K562 (cell line): ENCODE results near the gene TNIK. TPM values are rescaled to one million over a fixed set of nuclear protein-coding genes. Genes with fewer than 3 reads are reported as not detected.

Source experiments
- AFF1 ChIP-seq, 2 experiments: fragments of 450-650 bp; IDR thresholded peaks; 2 replicates each; pipeline ENCODE4 v1.6.1; 2018; ENCODE audit warnings: mild to moderate bottlenecking in 2 of 2, low read depth in 1 of 2; ENCODE audit not compliant: partially characterized antibody in 2 of 2
- ATF4 ChIP-seq: fragments of 450-650 bp; formaldehyde crosslinking; IDR thresholded peaks from 2 replicates; pipeline ENCODE4 v1.4.0; 2022; ENCODE audit warnings: mild to moderate bottlenecking, moderate library complexity
- CEBPG ChIP-seq, 3 experiments: fragments of 200-800 bp in 1 of 3; sonication (Bioruptor generic) in 1 of 3; sonication (generic) in 1 of 3; formaldehyde crosslinking in 1 of 3; IDR thresholded peaks in 2 of 3; conservative IDR thresholded peaks in 1 of 3; 2 replicates each; pipeline versions ENCODE4 v1.6.1 to v1.8.0; 2016 to 2022; ENCODE audit warnings: missing compliant biosample characterization in 2 of 3, missing genetic modification characterization in 2 of 3, mild to moderate bottlenecking in 1 of 3, missing genetic modification reagents in 1 of 3
- COPS2 ChIP-seq: fragments of 450-650 bp; conservative IDR thresholded peaks from 2 replicates; pipeline ENCODE4 v1.6.1; 2016; ENCODE audit warnings: mild to moderate bottlenecking, moderate library complexity
- DPF2 ChIP-seq: fragments of 450-650 bp; IDR thresholded peaks from 2 replicates; pipeline ENCODE4 v1.6.1; 2016
- HDAC3 ChIP-seq: fragments of 450-650 bp; IDR thresholded peaks from 2 replicates; pipeline ENCODE4 v1.6.1; 2018; ENCODE audit warnings: borderline replicate concordance, mild to moderate bottlenecking, moderate library complexity; ENCODE audit not compliant: partially characterized antibody
- HOXB6 ChIP-seq: fragments of 250-450 bp; sonication (Bioruptor Pico); IDR thresholded peaks from 2 replicates; pipeline ENCODE4 v1.5.1; 2022; ENCODE audit warnings: mild to moderate bottlenecking, borderline replicate concordance
- IFI16 ChIP-seq: fragments of 250-450 bp; sonication (Bioruptor Pico); IDR thresholded peaks from 2 replicates; pipeline ENCODE4 v2.1.2; 2022; ENCODE audit warnings: mild to moderate bottlenecking, inconsistent platforms
- L3MBTL2 ChIP-seq: fragments of 450-650 bp; IDR thresholded peaks from 2 replicates; pipeline ENCODE4 v1.6.1; 2016; ENCODE audit warnings: mild to moderate bottlenecking, moderate library complexity
- NKRF ChIP-seq: fragments of 450-650 bp; IDR thresholded peaks from 2 replicates; pipeline ENCODE4 v1.6.1; 2016; ENCODE audit warnings: borderline replicate concordance
- NR2C2 ChIP-seq, 2 experiments: fragments of 200-800 bp in 1 of 2; sonication (Bioruptor generic) in 1 of 2; sonication (generic) in 1 of 2; formaldehyde crosslinking in 1 of 2; IDR thresholded peaks; 2 replicates each; pipeline versions ENCODE4 v1.6.1 to v1.8.0; 2016 to 2022; ENCODE audit warnings: mild to moderate bottlenecking in 1 of 2, missing compliant biosample characterization in 1 of 2, missing genetic modification characterization in 1 of 2, missing genetic modification reagents in 1 of 2
- PHF20 ChIP-seq: fragments of 450-650 bp; IDR thresholded peaks from 2 replicates; pipeline ENCODE4 v1.6.1; 2018; ENCODE audit not compliant: partially characterized antibody
- POLR3G ChIP-seq: IDR thresholded peaks from 2 replicates; pipeline ENCODE4 v1.6.1; 2011; ENCODE audit not compliant: insufficient read length, insufficient replicate concordance; ENCODE audit errors: extremely low read depth
- RBM39 ChIP-seq: fragments of 200-400 bp; formaldehyde crosslinking; optimal IDR thresholded peaks from 2 replicates; pipeline ENCODE3; 2018; ENCODE audit warnings: low read depth, low read length
- SLC30A9 ChIP-seq: fragments of 250-450 bp; sonication (Bioruptor Pico); IDR thresholded peaks from 2 replicates; pipeline ENCODE4 v1.8.0; 2022; ENCODE audit warnings: mild to moderate bottlenecking, moderate library complexity
- SRF ChIP-seq, 2 experiments: fragments of 250-450, 450-650 bp in 1 of 2; sonication (Bioruptor Pico) in 1 of 2; sonication (generic) in 1 of 2; formaldehyde crosslinking; IDR thresholded peaks; 2 replicates each; pipeline versions ENCODE4 v1.5.0 to v1.5.1; 2020 to 2022; ENCODE audit warnings: mild to moderate bottlenecking in 1 of 2, missing genetic modification reagents in 1 of 2
- TEAD2 ChIP-seq: fragments of 450-650 bp; IDR thresholded peaks from 2 replicates; pipeline ENCODE4 v1.6.1; 2016; ENCODE audit warnings: missing genetic modification characterization, control low read depth, missing compliant biosample characterization
- ZNF311 ChIP-seq: fragments of 250-450 bp; sonication (Bioruptor Pico); IDR thresholded peaks from 2 replicates; pipeline ENCODE4 v1.4.0; 2020; ENCODE audit warnings: mild to moderate bottlenecking, moderate library complexity
- ZNF785 ChIP-seq: fragments of 250-450 bp; sonication (Bioruptor Pico); IDR thresholded peaks from 2 replicates; pipeline ENCODE4 v1.4.0; 2020; ENCODE audit warnings: mild to moderate bottlenecking
- polyA plus RNA-seq, 8 experiments: library from polyadenylated mRNA; depleted of rRNA in 4 of 8; stranded (reverse) in 5 of 8; unstranded in 3 of 8; fragments of >200 nt; fragmentation: Nextera tagmentation in 2 of 8; fragmentation: Illumina TruSeq in 1 of 8; extraction: Ambion mirVana in 2 of 8; extraction: Trizol in 1 of 8; gene quantifications; 2 replicates each; pipeline versions ENCODE4 v1.2.1 to v1.2.3, GENCODE V29; 2011 to 2014; ENCODE audit warnings: inconsistent platforms in 1 of 8, missing spikeins in 1 of 8
- total RNA-seq, 7 experiments: library from RNA; depleted of rRNA in 6 of 7; stranded (reverse); fragments of >200 nt in 6 of 7; fragmentation: Illumina TruSeq in 2 of 7; extraction: Trizol in 2 of 7; gene quantifications; 2 replicates each; pipeline versions ENCODE4 v1.2.1 to v1.2.3, GENCODE V29; 2011 to 2021; ENCODE audit warnings: low replicate concordance in 1 of 7

TNIK gene
- total and polyA plus RNA-seq, 9 of the 15 experiments (the other 6 are each of a cell fraction or from before 2014, with no cell fraction given) = 6.6 to 39.0 (median 24.7) TPM

- peak in 1 of 2 experiments; percentile 68 for TF ChIP-seq AFF1 (IDR thresholded peaks at IDR 0.05; ENCODE audit: low read depth in 1 of 2, partially characterized antibody in 2 of 2)
- no peak for TF ChIP-seq PHF20
- no peak for TF ChIP-seq NKRF
- TF ChIP-seq HOXB6 = no peak
- TF ChIP-seq DPF2 = peak; percentile 59; the same call in 1 of the 2 replicates
- peak; percentile 85 for TF ChIP-seq ATF4 (CRISPR knock-in tag)
- peak; percentile 30 for TF ChIP-seq HDAC3
- no peak for TF ChIP-seq NR2C2 (CRISPR knock-in tag; IDR thresholded peaks at IDR 0.05)
- TF ChIP-seq NR2C2 (tag; IDR thresholded peaks at IDR 0.05) = no peak
- no peak for TF ChIP-seq RBM39
- TF ChIP-seq COPS2 = no peak
- TF ChIP-seq IFI16 (CRISPR knock-in tag) = no peak
- TF ChIP-seq SRF (CRISPR knock-in tag; IDR thresholded peaks at IDR 0.05) = 0 out of 4 replicates have a peak, but pooled peaks of 1 of the 2 experiments have one; percentile 23
- TF ChIP-seq ZNF785 (CRISPR knock-in tag) = no peak
- TF ChIP-seq SLC30A9 (CRISPR knock-in tag) = no peak
- TF ChIP-seq POLR3G = no peak
- TF ChIP-seq CEBPG (CRISPR knock-in tag; IDR thresholded peaks at IDR 0.05) = peak; percentile 90
- TF ChIP-seq CEBPG (tag; conservative IDR thresholded peaks at IDR 0.05 in 1 of 2, IDR thresholded peaks at IDR 0.05 in 1 of 2) = peak in 1 of 2 experiments; percentile 93; a peak in 2 of 4 replicates
- peak; percentile 56; the same call in 1 of the 2 replicates for TF ChIP-seq L3MBTL2
- no peak for TF ChIP-seq ZNF311 (CRISPR knock-in tag)
- no peak for TF ChIP-seq TEAD2 (tag)
Measured at GRCh38 chr3:171239757-171240503, 220.3 kb downstream of the TNIK start (continued).
